ENCODE measurements around the gene GNA15.

- no peak for TF ChIP-seq CTCF (IDR thresholded peaks at IDR 0.05)
- no peak for TF ChIP-seq POLR2A (IDR thresholded peaks at IDR 0.05)
These were observed 21.4 kb downstream of the GNA15 start for GRCh38 chr19:3157096-3157845.
